ENCODE measurements around the gene CRYGN.

CRYGN gene

DNA sequence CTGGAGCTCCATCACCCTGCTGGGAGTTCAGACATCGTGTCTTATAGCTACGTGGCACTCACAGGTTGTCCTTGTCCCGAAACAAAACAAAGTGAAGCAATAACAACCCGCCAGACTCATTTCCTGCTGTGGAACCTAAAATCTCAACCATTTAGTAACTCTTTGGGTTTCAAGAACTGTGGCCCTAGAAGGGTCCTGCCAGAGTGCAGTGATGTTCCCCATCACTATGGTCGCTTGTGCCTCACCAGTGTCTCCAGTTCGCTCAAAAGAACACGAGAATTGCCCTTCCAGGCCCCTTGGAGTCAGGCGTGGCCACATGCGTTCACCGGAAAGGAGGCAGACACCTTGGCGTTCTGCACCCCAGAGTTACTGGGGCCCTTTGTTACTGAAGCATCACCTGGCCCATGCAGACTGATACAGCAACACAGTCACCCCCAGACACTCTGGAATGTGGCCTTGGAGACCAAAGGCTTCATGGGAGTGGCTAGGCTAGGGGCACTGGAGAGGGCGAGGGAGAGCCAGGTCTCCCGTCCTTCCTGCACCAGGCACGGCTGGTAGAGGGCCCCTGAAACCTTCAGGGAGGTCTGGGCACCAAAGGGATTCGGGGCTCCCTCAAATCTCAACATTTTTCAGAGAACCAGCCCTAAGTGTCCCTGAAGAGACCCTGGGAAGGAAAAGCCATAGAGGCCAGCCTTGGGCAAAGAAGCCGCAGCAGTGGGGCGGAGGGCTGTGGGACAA is 908 bp downstream of the CRYGN start:
- DNase-seq (ENCODE audit: low spot score), result no peak

GRCh38 chr7:151437866-151438516 is 1.9 kb downstream of the CRYGN start:
- DNase-seq (ENCODE audit: low spot score), result no peak

GRCh38 chr7:151437159-151437553 is 2.8 kb downstream of the CRYGN start:
- DNase-seq (ENCODE audit: low spot score), result no peak

- no peak for DNase-seq (ENCODE audit: low spot score)
These were observed 3.3 kb downstream of the CRYGN start for GRCh38 chr7:151436446-151437158.

- no peak for DNase-seq (ENCODE audit: low spot score)
These were observed 4.0 kb downstream of the CRYGN start for GRCh38 chr7:151435971-151436370.

GRCh38 chr7:151435103-151435916 is 4.6 kb downstream of the CRYGN start:
- no peak for DNase-seq (ENCODE audit: low spot score)

DNA sequence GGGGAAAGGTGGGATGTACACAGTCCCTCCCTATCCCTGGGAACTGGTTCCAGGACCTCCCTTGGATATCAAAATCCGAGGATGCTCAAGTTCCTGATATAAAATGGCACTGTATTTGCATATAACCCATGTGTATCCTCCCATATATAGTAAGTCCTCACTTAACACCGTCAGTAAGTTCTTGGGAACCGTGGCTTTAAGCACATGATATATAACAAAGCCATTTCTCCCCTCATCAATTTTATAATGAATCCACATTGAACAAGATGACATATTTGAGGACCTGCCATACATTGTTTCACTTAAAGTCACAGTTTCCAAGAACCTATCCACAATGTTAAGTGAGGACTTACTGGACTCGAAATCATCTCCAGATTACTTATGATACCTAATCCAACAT is 5.4 kb downstream of the CRYGN start:
- no peak for DNase-seq (ENCODE audit: low spot score)

DNA sequence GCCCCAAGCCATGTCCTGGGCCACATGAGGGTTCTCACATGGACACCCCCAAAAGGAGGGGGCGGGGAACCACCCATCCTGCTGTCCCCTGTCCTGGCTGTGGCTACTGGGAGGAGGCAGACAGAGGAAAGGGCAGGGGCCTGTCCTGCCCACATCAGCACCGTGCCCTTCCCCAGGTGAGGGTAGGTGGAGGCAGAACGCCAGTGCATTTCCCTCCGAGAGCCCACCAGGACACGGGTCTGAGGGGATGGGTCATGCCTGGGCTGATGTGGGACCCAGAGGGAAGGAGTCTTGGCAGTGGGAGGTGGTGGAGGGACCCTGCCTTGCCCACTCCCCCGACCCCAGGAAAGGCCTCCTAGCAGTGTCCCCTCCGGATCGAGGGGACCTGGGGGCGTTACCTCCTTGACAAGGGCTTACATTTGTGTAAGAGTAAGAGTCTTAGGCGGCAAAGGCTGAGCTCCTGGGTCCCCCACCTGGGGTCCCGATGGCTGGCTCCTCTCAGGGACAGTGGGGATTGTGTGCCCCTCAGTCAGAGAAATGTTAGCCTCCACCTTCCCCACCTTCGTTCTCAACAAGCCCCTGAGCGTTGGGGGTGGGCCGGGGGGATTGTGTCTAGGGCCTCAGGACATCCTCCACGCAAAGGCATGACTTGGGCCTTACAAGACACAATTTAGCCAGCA is 6.1 kb downstream of the CRYGN start:
- DNase-seq (ENCODE audit: low spot score), result no peak

DNA sequence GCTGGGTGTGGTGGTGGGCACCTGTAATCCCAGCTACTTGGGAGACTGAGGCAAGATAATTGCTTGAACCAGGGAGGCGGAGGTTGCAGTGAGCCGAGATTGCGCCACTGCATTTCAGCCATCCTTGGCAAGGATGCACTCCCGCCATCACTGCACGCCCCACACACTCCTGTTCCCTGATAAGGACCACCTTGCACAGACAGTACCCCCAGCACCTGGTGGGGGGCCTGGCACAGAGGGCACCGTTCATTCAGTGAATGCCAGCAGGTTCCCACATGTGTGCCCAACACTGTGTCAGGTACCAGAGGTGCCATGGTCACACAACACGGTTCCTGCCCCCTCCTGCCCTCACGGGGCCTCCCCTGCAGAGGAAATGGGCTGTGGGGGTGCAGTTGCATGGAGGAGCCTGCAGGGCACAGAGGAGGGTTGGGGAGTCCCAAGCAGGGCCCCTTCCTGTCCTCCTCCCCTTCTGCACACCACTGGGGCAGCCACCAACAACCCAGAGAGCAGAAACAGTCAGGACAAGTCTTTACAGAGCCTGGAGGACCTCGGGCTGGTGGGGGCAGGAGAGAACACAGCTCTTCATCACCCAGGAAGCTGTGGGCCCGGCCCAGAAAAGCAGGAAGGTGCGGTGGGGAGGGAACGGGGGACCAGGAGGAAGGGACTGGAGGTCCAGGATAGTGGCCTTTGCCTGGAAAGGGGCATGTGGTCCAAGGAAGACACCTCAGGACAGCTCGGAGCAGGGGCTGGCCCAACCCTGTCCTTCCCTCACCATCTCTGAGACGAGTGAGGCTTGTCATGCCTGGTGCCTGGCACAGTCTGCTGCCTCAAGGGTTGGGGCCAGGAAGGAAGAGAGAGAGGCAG is 7.1 kb downstream of the CRYGN start:
- DNase-seq (ENCODE audit: low spot score), result no peak

DNA sequence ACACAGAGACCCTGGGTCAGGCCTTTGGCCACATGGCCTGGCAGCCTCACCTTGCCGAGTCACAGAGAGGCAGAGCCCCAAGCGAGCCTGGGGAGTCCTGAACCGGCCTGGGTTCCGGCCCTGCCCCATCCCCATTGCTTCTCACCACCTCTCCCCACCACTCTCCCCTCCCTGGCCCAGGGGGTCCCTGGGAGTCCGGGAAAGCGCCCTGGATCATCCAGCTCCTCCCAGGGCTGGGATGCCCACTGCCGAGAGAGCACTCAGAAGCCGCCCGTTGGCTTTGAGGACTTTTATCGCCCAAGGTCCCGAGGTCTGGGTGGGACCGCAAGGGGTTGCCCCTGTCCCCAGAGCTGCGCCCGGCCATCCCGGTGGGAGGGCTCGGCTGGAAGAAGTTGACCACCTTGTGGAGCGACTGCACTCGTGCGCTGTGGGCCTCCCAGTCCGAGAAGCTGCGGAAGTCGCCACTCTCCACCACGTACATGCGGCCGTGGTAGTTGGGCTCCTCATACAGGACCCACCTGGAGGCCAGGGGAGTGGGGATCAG is 8.1 kb downstream of the CRYGN start:
- DNase-seq (ENCODE audit: low spot score), result no peak

DNA sequence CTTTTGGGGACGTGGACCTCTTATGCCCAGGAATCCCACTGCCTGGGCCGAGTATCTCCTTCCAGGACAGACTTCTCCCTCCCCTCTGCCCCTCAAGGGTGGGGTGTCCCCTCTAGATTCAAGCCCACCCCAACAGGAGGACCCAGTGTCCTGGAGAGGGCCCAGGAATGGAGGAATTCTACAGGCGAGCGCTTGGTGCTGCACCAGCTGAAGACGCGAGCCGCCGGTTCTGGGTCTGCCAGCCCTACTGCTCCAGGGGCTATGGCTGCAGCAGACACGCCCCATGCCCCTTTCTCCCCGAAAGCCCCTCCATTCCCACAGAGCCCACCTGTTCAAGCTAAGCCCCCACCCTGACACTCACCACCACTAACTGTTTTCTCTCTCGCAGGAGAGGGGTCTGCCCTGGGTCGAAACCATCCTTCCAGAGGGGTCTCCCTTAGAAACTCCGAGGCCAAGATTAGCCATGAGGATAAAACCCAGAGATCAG is 8.6 kb downstream of the CRYGN start:
- DNase-seq (ENCODE audit: low spot score), result no peak

- DNase-seq (ENCODE audit: low spot score), result no peak
These were observed 9.3 kb downstream of the CRYGN start for GRCh38 chr7:151430391-151431205.

DNA sequence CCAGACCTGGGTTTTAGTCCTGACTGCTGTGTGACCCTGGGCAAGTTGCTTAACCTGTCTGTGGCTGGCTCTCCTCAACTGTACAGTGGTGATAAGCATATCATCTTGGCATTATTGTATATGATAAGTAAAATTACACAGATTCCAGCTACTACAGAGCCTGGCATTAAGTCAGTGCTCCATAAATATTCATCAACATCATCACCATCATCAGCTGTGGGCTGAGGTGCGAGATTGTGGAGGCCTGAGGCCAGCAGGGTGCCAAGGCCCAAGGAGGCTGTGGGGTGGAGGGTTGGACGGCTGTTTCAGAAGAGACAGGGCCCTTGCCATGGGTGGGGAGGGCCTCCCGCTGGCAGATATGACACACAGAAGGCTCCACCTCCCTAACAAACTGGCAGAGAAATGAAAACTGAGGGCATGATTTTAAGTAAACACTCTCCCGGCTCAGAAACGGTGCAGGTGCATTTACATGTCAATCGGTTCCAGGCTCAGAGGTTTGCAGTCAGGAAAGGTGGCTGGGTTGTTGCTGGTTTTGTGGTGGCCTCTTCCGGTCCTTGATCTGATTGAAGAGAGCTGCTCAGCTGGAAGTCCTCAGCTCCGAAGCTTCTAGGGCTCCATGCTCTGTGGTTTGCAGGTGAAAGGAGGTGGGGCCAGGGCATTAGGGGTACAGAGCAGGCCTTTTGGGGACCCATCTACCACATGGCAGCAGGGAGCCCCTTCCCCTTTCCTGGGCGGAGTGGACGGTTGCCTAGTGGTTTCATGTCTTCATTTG is 10.2 kb downstream of the CRYGN start:
- no peak for DNase-seq (ENCODE audit: low spot score)

DNA sequence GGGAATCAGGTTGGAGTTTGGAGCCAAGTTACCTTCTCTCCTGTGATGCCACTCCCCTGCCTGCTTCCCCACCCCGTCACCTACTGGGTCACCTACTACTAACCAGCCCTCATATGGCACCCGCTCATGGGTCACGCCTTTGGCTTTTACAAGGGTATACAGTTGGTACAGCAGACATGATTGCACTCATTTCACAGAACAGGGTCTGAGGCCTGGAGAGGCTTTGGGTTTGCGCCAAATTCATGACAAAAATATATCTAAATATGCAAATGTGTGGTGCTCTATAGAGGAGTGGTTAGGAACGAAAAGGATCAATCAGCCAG is 10.7 kb downstream of the CRYGN start:
- no peak for DNase-seq (ENCODE audit: low spot score)

DNA sequence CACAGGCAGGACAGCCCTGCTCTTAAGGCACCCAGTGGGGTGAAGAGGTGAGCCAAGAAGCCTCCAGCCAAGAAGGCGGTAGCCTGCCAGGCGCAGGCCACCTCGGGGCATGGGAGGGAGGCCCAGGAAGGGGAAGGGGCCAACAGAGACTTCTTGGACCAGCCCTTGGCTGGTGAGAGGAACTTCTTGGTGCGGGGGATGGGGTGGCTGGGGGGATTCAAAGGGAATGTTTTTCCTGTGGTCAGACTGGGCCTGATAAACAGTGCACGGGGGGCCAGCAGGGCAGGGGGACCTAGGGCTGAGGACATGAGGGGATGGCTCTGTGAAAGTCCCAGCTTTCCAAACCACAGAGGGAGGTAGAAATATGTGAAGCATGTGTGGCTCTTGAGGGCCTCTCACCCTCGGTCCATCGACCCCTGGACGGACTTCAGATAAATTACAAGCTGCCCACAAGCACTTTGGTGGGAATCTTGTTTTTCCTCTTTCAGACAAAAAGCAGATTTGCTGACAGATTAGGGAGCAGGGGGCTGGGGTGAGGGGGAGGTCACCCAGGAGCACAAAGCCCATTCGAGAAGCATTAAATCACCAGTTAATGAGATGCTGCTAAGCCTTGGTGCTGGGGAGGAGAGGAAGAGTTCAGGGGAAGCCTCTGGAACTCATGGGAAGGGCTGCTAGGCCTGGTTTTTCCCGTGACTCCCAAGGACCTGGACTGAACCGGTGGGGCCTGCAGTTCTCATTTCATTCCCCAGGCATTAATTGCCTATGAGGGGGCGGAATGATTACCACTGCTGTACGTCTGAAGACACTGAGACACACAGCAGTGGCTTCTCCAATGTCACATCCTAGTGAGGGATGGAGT is 11.3 kb downstream of the CRYGN start:
- no peak for DNase-seq (ENCODE audit: low spot score)

DNA sequence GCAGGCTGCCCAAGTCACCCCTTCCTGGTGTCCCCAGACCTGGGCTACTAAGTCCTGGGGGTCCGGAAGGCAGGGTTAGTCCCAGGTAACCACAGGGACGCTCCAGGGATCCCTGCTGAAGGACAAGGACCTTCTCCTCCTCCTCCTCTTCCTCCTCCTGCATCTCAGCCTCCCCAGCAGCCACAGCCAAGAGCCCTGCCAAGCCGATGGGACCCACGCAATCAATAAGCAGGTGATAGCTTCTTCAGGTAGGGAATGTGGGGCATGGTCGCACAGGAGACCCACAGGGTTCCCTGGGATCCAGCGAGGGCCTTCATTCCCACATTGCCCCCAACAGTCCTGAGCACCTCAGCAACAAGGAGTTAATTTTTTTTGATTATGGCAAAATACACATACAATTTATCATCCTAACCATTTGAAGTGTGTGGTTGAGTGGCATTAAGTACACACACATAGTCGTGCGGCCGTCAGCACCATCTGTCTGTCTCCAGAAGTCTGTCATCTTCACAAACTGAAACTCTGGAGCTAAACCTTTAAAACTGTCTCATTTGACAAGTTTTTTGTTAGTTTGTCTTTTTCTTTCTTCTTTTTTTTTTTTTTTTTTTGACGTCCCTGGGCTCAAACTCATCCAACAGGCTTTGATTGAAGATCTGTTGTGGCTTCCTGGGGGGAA is 12.1 kb downstream of the CRYGN start:
- no peak for DNase-seq (ENCODE audit: low spot score)

Data from D341Med (cell line).